ENCODE results near the gene NT5C1A.

DNA sequence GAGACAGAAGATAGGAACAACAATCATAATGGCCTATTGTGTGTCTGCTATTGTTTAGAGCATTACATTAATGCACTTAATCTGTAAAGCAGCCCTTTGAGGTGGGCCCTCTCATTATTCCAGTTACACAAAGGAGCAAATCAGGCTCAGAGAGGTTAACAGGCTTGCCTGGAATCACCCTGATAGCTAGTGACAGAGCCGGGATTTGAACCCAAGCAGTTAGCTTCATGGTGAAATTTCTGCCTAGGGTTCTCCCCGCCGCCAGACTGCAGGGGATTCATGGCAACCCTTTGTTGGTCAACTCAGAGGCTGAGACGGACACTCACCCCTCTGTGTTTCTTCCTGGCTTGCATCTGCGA lies 39.6 kb downstream of the NT5C1A start:
- TF ChIP-seq, protein P1, sequence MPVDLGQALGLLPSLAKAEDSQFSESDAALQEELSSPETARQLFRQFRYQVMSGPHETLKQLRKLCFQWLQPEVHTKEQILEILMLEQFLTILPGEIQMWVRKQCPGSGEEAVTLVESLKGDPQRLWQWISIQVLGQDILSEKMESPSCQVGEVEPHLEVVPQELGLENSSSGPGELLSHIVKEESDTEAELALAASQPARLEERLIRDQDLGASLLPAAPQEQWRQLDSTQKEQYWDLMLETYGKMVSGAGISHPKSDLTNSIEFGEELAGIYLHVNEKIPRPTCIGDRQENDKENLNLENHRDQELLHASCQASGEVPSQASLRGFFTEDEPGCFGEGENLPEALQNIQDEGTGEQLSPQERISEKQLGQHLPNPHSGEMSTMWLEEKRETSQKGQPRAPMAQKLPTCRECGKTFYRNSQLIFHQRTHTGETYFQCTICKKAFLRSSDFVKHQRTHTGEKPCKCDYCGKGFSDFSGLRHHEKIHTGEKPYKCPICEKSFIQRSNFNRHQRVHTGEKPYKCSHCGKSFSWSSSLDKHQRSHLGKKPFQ (tag by site-specific recombination; IDR thresholded peaks at IDR 0.05): no peak
- TF ChIP-seq KLF9 (tag by site-specific recombination; IDR thresholded peaks at IDR 0.05; ENCODE audit: low read depth) (no peak), KLF10 (tag by site-specific recombination; IDR thresholded peaks at IDR 0.05) (no peak), ZFP37 (tag by site-specific recombination; IDR thresholded peaks at IDR 0.05) (no peak), ZNF561 (tag by site-specific recombination; IDR thresholded peaks at IDR 0.05; ENCODE audit: borderline replicate concordance) (no peak)
- TF ChIP-seq, protein P2, sequence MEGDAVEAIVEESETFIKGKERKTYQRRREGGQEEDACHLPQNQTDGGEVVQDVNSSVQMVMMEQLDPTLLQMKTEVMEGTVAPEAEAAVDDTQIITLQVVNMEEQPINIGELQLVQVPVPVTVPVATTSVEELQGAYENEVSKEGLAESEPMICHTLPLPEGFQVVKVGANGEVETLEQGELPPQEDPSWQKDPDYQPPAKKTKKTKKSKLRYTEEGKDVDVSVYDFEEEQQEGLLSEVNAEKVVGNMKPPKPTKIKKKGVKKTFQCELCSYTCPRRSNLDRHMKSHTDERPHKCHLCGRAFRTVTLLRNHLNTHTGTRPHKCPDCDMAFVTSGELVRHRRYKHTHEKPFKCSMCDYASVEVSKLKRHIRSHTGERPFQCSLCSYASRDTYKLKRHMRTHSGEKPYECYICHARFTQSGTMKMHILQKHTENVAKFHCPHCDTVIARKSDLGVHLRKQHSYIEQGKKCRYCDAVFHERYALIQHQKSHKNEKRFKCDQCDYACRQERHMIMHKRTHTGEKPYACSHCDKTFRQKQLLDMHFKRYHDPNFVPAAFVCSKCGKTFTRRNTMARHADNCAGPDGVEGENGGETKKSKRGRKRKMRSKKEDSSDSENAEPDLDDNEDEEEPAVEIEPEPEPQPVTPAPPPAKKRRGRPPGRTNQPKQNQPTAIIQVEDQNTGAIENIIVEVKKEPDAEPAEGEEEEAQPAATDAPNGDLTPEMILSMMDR (tag by site-specific recombination; IDR thresholded peaks at IDR 0.05): no peak
- TF ChIP-seq, protein P3, sequence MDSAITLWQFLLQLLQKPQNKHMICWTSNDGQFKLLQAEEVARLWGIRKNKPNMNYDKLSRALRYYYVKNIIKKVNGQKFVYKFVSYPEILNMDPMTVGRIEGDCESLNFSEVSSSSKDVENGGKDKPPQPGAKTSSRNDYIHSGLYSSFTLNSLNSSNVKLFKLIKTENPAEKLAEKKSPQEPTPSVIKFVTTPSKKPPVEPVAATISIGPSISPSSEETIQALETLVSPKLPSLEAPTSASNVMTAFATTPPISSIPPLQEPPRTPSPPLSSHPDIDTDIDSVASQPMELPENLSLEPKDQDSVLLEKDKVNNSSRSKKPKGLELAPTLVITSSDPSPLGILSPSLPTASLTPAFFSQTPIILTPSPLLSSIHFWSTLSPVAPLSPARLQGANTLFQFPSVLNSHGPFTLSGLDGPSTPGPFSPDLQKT (IDR thresholded peaks at IDR 0.05; ENCODE audit: borderline replicate concordance, low read depth, low read length): no peak

Data from HEK293 (cell line).